ENCODE data around the gene CFAP90. TPM values are rescaled to one million over a fixed set of nuclear protein-coding genes. Genes with fewer than 3 reads are reported as not detected.

The CFAP90 gene
- total RNA-seq, 1 experiment from 2014 or later, result 0.29 TPM

- BruUV-seq (replicated peaks), result no TSS peak
- DNase-seq, result no peak
- ChIA-PET POLR2A (interaction anchor here (0.9 kb wide), 1 partner anchor 12 kb away, joined by 3 read pairs; the partner anchor contains the start of genes FASTKD3 and MTRR), CTCF (no interaction called here)
- peaks cover 16% of the 10 kb centered on the region for H3K4me1 ChIP-seq
- intact Hi-C loops (cut with micrococcal nuclease; ENCODE audit: unreplicated experiment), result no loop called here
- Mint-ChIP-seq H3K27ac (ENCODE audit: unreplicated experiment) (peak overlapping the region; percentile 27), H3K4me1 (ENCODE audit: low read depth, unreplicated experiment) (peaks cover 6% of the 10 kb centered on the region), H3K27me3 (ENCODE audit: insufficient read depth, unreplicated experiment) (no peaks in the 10 kb centered on the region), H3K9me3 (ENCODE audit: unreplicated experiment) (no peaks in the 10 kb centered on the region), H3K4me3 (ENCODE audit: unreplicated experiment) (no peak overlapping the region), H3K36me3 (ENCODE audit: insufficient read depth, unreplicated experiment) (peaks cover 84% of the 10 kb centered on the region)
- H3K9me3 ChIP-seq, result no peaks in the 10 kb centered on the region
- peaks cover 6% of the 10 kb centered on the region for H3K36me3 ChIP-seq (ENCODE audit: control insufficient read depth, insufficient read depth, low read length)
- no peak overlapping the region for H3K4me3 ChIP-seq (ENCODE audit: low read depth, low read length)
- TF ChIP-seq CTCF (IDR thresholded peaks at IDR 0.05; ENCODE audit: insufficient read depth in 1 of 2, low read depth in 1 of 2, low read length in 1 of 2, severe bottlenecking in 1 of 2, unreplicated experiment in 1 of 2), result no peak
- no peaks in the 10 kb centered on the region for H3K27me3 ChIP-seq (replicated peaks; ENCODE audit: control insufficient read depth, insufficient read depth, low read length)
Measured at GRCh38 chr5:7881091-7881490, 30.2 kb upstream of the CFAP90 start.

- H3K36me3 ChIP-seq (ENCODE audit: control insufficient read depth, insufficient read depth, low read length), result peaks cover 8% of the 10 kb centered on the region
Measured at GRCh38 chr5:7878381-7878873, 27.5 kb upstream of the CFAP90 start.

GRCh38 chr5:7877851-7878250 lies 26.9 kb upstream of the CFAP90 start:
- DNase-seq, result no peak
- Histone ChIP-seq H3K9me3 (no peaks in the 10 kb centered on the region), H3K4me1 (peaks cover 16% of the 10 kb centered on the region), H3K27me3 (replicated peaks; ENCODE audit: control insufficient read depth, insufficient read depth, low read length) (no peaks in the 10 kb centered on the region), H3K36me3 (ENCODE audit: control insufficient read depth, insufficient read depth, low read length) (peaks cover 8% of the 10 kb centered on the region), H3K4me3 (ENCODE audit: low read depth, low read length) (no peak overlapping the region)
- no peak overlapping the region for H3K27ac Mint-ChIP-seq (ENCODE audit: unreplicated experiment)
- no peak for TF ChIP-seq CTCF (IDR thresholded peaks at IDR 0.05; ENCODE audit: insufficient read depth in 1 of 2, low read depth in 1 of 2, low read length in 1 of 2, severe bottlenecking in 1 of 2, unreplicated experiment in 1 of 2)
- peaks cover 65% of the 10 kb centered on the region for H3K36me3 Mint-ChIP-seq (ENCODE audit: insufficient read depth, unreplicated experiment)
- no TSS peak for BruUV-seq (replicated peaks)
- H3K27me3 Mint-ChIP-seq (ENCODE audit: insufficient read depth, unreplicated experiment), result no peaks in the 10 kb centered on the region
- ChIA-PET POLR2A (no interaction called here), CTCF (no interaction called here)
- intact Hi-C loops (cut with micrococcal nuclease; ENCODE audit: unreplicated experiment), result no loop called here
- no peak overlapping the region for H3K4me3 Mint-ChIP-seq (ENCODE audit: unreplicated experiment)
- H3K9me3 Mint-ChIP-seq (ENCODE audit: unreplicated experiment), result no peaks in the 10 kb centered on the region
- peaks cover 6% of the 10 kb centered on the region for H3K4me1 Mint-ChIP-seq (ENCODE audit: low read depth, unreplicated experiment)

More at GRCh38 chr5:7878381-7878873, 27.5 kb upstream of the CFAP90 start:
- Histone ChIP-seq H3K4me1 (peaks cover 16% of the 10 kb centered on the region), H3K9me3 (no peaks in the 10 kb centered on the region), H3K27me3 (replicated peaks; ENCODE audit: control insufficient read depth, insufficient read depth, low read length) (no peaks in the 10 kb centered on the region), H3K4me3 (ENCODE audit: low read depth, low read length) (no peak overlapping the region)
- no peak overlapping the region for H3K4me3 Mint-ChIP-seq (ENCODE audit: unreplicated experiment)
- CTCF ChIA-PET, result no interaction called here
- H3K4me1 Mint-ChIP-seq (ENCODE audit: low read depth, unreplicated experiment), result peaks cover 6% of the 10 kb centered on the region
- intact Hi-C loops (cut with micrococcal nuclease; ENCODE audit: unreplicated experiment), result no loop called here
- no peaks in the 10 kb centered on the region for H3K9me3 Mint-ChIP-seq (ENCODE audit: unreplicated experiment)
- no peak overlapping the region for H3K27ac Mint-ChIP-seq (ENCODE audit: unreplicated experiment)
- H3K36me3 Mint-ChIP-seq (ENCODE audit: insufficient read depth, unreplicated experiment), result peaks cover 70% of the 10 kb centered on the region
- POLR2A ChIA-PET, result no interaction called here
- no peak for DNase-seq
- no peak for TF ChIP-seq CTCF (IDR thresholded peaks at IDR 0.05; ENCODE audit: insufficient read depth in 1 of 2, low read depth in 1 of 2, low read length in 1 of 2, severe bottlenecking in 1 of 2, unreplicated experiment in 1 of 2)
- no peaks in the 10 kb centered on the region for H3K27me3 Mint-ChIP-seq (ENCODE audit: insufficient read depth, unreplicated experiment)
- no TSS peak for BruUV-seq (replicated peaks)

Measured in Caco-2 (cell line).